Measurements from ENCODE around the gene TTC13.

DNA sequence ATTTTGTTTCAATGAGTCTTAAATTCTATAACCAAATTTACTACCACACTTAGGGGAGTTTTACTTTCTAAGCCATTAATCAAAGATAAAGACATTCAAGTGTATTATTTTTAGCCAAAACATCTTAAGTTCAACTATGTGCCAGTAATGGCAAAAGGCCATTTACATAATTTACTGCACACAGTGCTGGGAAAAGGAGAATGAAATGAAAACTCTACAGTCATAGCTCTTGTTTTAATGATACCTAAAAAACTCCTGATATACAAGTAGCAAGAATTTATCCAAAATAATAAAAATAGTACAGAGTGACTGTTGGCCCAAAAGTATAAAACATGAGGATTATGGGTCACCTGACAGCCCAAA lies 67.9 kb downstream of the TTC13 start:
- TF ChIP-seq, protein P1, sequence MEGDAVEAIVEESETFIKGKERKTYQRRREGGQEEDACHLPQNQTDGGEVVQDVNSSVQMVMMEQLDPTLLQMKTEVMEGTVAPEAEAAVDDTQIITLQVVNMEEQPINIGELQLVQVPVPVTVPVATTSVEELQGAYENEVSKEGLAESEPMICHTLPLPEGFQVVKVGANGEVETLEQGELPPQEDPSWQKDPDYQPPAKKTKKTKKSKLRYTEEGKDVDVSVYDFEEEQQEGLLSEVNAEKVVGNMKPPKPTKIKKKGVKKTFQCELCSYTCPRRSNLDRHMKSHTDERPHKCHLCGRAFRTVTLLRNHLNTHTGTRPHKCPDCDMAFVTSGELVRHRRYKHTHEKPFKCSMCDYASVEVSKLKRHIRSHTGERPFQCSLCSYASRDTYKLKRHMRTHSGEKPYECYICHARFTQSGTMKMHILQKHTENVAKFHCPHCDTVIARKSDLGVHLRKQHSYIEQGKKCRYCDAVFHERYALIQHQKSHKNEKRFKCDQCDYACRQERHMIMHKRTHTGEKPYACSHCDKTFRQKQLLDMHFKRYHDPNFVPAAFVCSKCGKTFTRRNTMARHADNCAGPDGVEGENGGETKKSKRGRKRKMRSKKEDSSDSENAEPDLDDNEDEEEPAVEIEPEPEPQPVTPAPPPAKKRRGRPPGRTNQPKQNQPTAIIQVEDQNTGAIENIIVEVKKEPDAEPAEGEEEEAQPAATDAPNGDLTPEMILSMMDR (IDR thresholded peaks at IDR 0.05): no peak
- TF ChIP-seq POLR2A (IDR thresholded peaks at IDR 0.05) (no peak), EP300 (IDR thresholded peaks at IDR 0.05) (no peak)

All from sigmoid colon (tissue), 4 donors.